Loucy (cell line): ENCODE results near the gene TMEM59L.

Experiments
- CTCF ChIP-seq: fragments of 200-600 bp; sonication (generic); conservative IDR thresholded peaks from 2 replicates; pipeline ENCODE4 v1.5.1; 2014; ENCODE audit warnings: mild to moderate bottlenecking, antibody characterized with exemption, low read length
- EZH2phosphoT487 ChIP-seq: fragments of 200-600 bp; IDR thresholded peaks from 2 replicates; pipeline ENCODE4 v1.6.1; 2018; ENCODE audit warnings: antibody characterized with exemption, mild to moderate bottlenecking, moderate library complexity, borderline replicate concordance

- TF ChIP-seq CTCF (no peak), EZH2phosphoT487 (no peak)
These were observed 14.6 kb upstream of the TMEM59L start for GRCh38 chr19:18597809-18598660.
